GM19035 (cell line): ENCODE data around the gene IGDCC3.

ENCODE experiments used
- ATAC-seq: cut with Tn5 transposase; IDR thresholded peaks from one replicate; pipeline ENCODE4 v1.9.1; 2021; ENCODE audit not compliant: unreplicated experiment

The IGDCC3 gene

DNA sequence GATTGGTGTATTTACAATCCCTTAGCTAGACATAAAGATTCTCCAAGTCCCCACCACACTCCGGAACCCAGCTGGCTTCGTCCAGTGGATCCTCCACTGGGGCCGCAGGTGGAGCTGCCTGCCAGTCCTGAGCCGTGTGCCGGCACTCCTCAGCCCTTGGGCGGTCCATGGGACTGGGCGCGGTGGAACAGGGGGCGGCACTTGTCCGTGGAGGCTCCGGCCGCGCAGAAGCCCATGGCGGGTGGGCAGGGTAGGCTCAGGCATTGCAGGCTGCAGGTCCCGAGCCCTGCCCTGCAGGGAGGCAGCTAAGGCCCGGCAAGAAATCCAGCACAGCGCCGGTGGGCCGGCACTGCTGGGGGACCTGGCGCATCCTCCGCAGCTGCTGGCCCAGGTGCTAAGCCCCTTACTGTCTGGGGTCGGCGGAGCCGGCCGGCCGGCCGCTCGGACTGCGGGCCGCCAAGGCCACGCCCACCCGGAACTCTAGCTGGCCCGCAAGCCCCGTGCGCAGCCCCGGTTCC lies 76.8 kb downstream of the IGDCC3 start:
- ATAC-seq: no peak

DNA sequence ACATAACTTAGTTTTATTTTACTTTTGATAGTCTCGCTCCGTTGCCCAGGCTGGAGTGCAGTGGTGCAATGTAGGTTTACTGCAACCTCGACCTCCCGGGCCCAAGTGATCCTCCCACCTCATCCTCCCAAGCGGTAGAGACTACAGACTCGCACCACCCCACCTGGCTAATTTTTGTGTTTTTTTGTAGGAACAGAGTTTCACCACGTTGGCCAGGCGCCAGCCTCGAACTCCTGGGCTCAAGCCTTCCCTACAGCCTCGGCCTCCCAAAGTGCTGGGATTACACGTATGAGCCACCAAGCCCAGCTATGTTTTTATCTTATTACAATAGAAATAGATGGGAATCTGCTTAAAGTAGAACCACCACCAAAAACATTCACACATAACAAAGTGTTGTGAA lies 79.1 kb downstream of the IGDCC3 start:
- ATAC-seq: no peak

GRCh38 chr15:65292938-65293518 lies 84.8 kb downstream of the IGDCC3 start:
- no peak for ATAC-seq

- ATAC-seq: no peak
These were observed 87.6 kb downstream of the IGDCC3 start for GRCh38 chr15:65290228-65290627.

DNA sequence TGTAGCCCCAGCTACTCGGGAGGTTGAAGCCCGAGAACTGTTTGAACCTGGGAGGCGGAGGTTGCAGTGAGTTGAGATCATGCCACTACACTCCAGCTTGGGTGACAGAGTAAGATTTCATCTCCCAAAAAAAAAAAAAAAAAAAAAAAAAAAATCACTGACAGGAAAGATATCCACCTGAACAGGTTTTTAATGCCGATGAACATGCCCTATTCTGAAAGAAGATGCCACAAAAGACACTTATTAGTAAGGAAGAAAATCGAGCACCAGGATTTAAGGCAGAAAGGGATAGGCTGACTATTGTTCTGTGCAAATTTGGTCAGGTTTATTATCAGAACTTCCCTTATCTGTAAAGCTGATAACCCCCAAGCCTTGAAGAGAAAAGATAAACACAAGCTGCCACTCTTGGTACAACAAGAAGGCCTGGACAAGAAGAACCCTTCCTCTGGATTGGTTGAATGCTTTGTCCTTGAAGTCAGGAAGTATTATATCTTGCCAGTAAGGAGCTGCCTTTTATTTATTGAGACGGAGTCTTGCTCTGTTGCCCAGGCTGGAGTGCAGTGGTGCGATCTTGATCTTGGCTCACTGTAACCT lies 88.4 kb downstream of the IGDCC3 start:
- ATAC-seq: no peak

- ATAC-seq: no peak
These were observed 90.3 kb downstream of the IGDCC3 start for GRCh38 chr15:65287520-65287855.

- peak; percentile 92 for ATAC-seq
These were observed 90.9 kb downstream of the IGDCC3 start, which contains the start of gene PARP16 for GRCh38 chr15:65286704-65287519. Gene PARP16, minus strand, starts transcription at chr15:65286883. Its CDS starts 457 bp downstream, at chr15:65286426.

- ATAC-seq: peak; percentile 45
These were observed 91.6 kb downstream of the IGDCC3 start for GRCh38 chr15:65286069-65286703.

- no peak for ATAC-seq
These were observed 92.3 kb downstream of the IGDCC3 start for GRCh38 chr15:65285291-65286068.

DNA sequence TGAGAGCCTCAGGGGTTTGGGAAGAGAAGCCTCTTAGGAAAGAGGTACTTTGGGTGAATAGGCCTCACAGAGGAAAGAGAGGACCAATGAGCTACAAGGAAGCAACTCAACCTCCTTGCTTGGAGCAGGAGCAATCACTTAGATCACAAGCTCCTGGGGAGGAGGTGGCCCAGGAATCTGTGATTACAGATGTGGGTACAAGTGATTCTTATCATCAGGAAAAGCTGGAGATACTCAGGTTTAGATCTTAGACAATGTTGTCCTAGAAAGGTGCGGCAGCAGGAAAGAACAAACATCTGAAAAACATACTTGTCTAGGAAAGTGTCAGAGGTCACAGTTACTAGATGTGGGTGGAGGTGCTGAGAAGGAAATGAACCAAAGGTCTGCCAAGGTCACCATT lies 99.3 kb downstream of the IGDCC3 start:
- ATAC-seq: no peak
